HG03571 (cell line): ENCODE measurements around the gene ZNF354C.
A peak's percentile ranks its signal among the peaks of the same experiment; 100 is the strongest.
"Not testable (repeated sequence)": the region's sequence is repeated elsewhere in the genome, so short reads cannot be mapped to it uniquely, and the experiment has no call there.

Source experiments
- ATAC-seq: cut with Tn5 transposase; IDR thresholded peaks from one replicate; pipeline ENCODE4 v1.9.1; 2021; ENCODE audit not compliant: unreplicated experiment

The ZNF354C gene

DNA sequence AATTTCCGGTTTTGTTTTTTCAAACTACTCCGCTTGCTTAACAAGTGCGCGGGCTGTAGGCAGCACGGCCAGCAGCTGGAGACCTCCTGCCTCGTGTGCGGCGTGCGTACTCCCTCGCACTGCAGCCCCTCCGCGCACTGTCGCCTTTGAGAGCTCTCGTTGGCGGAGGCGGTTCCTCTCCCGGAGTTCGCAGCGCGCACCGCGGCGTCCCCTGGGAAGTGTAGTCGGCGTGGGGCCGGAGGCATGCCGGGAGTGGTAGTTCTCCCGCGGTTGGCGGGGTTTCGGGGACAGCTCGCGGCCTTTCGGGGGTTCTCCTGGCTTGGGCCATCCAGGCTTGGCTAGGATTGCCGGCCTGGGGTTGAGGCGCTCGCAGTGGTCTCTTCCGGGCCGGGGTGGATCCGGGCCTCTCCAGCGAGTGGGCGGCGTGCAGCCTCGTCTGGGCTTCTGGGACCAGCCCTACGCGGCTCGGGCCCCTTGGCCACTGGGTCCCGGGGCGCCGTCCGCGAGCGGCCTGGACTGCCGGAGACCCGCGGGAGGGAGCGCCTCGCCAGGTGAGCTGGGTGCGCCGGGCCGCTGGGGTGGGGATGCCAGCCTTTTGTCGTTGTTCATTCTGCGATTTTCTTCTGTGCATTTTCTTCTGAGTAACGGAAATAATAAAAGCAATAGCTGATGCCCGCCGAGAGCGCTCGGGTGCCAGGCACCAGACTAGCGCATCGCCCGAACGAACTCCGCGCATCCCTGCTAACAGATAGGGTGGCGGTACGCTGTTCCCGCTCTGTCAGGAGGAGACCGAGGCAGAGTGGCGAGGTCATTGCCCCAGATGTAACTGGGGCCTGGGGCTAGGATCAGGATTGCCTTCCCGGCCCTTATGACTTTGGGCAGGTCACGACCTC is at the start of gene ZNF354C:
ZNF354C (plus strand) TSS at position 258 of the 893 bp plus-strand sequence. CDS start 1,696 bp downstream, outside the sequence.
- peak; percentile 83 for ATAC-seq

DNA sequence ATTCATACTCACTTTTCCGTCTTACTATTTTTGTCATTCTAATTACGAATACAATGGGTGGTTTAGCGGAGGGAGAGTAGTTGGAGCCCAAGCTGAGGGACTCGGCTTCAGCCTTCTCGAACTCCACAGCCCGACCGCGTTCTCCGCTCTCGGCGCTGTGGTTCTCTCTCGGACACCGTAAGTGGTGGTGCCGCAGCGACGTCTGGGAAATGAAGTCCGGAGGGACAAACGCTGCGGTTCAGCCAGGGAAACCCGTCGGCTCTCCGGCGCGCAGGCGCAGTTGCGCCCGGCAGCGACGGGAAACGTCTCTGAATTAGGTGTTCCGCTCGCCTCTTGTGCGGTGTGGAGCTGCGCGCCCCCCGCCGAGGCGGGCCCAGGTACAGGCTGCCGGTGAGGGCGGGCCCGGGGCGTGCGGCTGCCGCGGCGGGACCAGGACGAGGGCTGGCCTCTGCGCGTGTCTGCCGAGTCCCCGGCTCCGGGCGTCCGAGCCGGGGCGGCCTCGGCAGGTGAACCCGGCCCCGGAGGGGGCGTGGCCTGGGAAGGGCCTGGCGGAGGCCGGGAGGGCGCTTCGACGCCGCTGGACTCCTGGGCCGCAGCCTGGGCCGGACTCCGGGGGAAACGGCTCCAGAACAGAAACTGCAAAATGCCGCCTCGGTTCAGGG is 36.5 kb upstream of the ZNF354C start, which contains the start of gene ZNF879:
ZNF879 (plus strand) TSS at position 277 of the 662 bp plus-strand sequence. CDS start 1,201 bp downstream, outside the sequence.
- peak; percentile 88 for ATAC-seq

DNA sequence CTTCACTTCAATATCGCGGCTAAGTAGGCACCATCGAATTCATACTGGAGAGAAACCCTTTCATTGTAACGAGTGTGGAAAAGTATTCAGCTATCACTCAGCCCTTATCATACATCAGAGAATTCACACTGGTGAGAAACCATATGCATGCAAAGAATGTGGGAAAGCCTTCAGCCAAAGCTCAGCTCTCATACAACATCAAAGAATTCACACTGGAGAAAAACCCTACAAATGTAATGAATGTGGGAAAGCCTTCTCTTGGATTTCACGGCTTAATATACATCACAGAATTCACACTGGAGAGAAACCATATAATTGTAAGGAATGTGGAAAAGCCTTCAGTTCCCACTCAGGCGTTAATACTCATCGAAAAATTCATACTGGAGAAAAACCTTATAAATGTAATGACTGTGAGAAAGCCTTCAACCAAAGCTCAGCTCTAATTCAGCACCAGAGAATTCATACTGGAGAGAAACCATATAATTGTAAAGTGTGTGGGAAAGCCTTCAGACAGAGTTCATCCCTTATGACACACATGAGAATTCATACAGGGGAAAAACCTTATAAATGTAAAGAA is 27.1 kb upstream of the ZNF354C start:
- ATAC-seq = no peak

DNA sequence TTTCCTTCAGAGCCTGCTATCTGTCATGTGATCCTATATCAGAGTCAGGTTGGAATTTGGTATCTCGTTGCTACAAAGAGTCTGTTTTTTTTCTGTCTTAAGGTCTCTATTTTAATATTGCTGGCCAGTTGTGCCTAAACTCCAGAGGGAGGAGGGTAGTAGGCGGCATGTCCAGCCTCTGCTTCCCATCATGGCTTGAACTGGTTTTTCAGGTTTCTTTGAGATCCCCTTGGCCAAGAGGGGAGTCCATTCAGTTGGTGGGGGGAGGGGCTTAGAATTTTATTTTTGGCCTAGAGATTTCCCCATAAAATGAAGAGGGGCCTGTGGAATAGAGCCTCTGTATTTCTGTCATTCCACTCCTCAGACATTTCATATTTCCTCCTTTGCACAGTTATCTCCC is 15.4 kb upstream of the ZNF354C start:
- no peak for ATAC-seq

DNA sequence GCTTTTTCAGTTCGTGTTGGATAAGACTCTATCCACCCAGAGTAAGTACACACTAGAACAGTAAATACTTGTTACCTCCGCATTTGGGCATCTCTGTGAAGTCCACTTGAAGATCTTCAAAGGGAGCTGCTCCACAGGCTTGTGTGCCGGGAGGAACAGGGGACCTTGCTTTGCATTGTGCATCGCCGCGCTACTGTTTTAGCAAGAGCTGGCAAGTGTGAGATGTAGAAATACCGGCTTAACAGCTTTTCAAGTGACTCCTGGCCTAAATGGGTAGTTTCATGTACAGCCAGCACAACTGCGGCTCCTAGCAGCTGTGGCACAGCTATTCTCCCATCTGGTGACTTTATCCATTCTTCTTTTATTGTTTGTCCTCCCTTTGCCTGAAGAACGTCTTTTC is 8.4 kb upstream of the ZNF354C start:
- no peak for ATAC-seq

DNA sequence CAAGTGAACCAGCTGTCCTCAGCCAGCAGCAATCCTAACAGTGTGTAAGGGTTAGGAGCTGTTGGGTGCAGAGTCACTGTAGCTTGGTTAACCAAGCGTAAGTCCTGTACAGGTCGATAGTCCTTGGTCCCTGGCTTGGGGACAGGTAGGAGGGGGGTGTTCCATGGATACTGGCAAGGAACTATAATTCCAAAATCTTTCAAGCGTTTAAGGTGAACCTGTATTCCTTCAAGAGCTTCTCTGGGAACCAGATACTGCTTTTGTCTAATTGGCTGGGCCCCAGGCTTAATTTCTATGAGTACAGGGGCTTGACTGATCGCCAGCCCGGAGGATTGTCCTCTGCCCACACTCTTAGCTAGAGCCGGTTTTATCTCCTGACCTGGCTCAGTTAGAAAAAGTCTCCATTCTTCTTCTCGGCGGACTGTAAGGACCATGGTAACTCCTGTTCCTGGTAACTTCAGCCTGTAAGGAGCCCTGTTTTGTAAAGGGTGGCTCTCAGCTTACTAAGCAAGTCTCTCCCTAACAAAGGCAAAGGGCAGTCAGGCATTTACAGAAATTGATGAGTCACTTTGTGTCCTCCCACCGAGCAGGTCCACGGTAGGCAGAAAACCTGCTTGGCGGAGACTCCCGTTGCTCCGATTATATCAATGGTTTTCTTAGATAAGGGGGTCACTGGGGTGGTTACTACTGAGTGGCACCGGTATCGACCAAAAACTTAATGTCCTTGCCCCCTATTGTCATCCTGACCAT is 6.0 kb upstream of the ZNF354C start:
- no peak for ATAC-seq

DNA sequence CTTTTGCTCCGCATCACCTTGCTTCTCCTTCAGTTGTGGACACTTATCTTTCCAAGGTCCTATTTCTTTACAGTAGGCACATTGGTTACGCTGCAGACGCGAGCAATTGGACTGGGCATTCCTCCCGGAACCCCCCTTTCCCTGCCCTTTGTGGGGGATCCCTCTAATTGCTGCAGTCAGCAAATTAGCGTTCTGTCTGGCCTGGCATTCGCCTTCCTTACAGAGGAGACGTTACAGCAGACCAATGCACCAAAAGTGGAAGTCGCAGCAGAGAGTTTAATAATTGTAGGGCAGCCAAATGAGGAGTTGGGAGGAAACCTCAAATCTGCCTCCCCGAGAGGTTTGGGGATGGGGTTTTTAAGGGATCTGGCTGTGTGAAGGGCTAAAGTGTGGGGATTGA is 5.3 kb upstream of the ZNF354C start:
- ATAC-seq = no peak

DNA sequence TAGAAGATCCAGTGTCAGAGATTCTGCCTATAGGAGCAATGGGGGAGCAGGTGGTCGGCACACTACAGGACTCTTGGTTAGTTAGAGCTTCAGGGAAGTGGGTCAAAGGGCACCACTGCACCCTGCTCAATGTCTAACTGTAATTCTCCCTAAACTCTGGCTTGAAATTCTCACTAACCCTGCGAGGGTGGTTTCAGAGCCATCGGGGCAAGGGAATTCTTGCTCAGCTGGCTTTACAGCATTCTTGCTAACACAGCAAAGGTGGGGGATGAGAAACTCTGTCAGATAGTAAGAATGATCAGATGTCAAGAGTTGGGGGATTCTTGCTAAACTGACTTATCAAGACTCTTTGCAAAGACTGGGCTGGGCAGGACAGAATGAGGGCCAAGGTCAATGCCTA is 4.7 kb upstream of the ZNF354C start:
- ATAC-seq = no peak

DNA sequence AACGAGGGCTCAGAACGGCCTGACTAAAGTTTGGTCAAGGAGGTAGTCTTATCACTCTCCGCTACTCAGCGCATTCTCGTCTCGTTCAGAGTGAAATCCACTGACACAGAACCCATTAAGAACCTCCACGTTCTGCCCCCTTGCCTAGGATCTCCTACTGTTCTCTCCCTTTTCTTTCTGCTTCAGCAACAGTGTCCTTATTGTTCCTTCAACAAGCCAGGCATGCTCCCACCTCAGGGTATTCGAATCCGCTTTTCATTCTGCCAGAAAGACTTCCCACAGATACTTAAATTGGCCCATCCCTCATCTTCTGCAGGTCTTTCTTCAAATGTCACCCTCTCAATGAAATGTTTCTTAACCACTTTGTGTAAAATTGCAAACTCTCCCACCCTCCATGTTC is 4.3 kb upstream of the ZNF354C start:
- no peak for ATAC-seq

DNA sequence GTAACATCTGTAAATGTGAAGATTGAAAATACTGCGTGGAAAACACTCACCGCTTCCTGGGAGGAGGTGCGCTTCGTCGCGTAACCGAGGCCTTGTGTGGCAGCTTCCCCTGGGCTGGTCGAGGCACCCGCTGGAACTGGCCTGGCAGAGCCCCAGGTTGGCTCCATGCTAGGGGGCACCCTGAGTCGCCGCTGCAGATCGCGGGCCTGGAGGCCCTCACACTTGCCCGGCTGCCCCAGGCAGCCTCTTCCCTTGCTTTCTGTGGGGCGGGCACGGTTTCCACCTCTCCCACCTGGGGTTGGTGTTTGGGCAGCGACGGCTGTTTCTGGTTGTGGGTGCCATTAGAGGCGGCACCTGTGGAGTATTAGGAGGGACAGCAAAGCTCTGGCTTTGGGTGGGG is 852 bp downstream of the ZNF354C start:
- ATAC-seq = no peak

DNA sequence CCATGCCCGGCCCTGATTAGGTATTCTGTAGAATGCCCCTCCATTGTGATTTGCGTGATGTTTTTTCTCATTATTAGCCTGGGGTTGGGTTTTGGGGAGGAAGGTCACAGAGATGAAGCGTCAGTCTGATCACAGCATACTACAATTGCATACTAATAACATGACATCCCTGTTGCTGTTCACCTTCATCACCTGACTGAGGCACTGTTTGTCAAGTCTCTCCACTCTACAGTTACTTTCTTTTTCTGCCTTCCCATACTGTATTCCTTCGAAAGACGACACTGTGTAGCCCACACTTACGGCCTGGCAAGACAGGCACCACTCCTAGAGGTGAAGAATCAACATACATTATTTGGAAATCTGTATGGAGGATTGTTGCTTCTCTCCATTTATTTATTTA is 5.5 kb downstream of the ZNF354C start:
- no peak for ATAC-seq

DNA sequence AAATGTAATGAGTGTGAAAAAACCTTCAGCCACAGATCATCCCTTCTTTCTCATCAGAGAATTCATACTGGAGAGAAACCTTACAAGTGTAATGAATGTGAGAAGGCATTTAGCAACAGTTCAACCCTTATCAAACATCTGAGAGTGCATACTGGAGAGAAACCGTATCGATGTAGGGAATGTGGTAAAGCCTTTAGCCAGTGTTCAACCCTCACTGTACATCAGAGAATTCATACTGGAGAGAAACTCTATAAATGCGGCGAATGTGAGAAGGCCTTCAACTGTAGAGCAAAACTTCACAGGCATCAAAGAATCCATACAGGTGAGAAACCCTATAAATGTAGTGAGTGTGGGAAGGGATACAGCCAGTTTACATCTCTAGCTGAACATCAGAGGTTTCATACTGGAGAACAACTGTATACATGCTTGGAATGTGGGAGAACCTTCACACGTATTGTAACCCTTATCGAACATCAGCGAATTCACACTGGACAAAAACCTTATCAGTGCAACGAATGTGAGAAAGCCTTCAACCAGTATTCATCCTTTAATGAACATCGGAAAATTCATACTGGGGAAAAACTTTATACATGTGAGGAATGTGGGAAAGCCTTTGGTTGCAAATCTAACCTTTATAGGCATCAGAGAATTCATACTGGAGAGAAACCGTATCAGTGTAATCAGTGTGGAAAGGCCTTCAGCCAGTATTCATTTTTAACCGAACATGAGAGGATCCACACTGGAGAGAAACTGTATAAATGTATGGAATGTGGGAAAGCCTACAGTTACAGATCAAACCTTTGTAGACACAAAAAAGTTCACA is 19.2 kb downstream of the ZNF354C start:
- no peak for ATAC-seq

DNA sequence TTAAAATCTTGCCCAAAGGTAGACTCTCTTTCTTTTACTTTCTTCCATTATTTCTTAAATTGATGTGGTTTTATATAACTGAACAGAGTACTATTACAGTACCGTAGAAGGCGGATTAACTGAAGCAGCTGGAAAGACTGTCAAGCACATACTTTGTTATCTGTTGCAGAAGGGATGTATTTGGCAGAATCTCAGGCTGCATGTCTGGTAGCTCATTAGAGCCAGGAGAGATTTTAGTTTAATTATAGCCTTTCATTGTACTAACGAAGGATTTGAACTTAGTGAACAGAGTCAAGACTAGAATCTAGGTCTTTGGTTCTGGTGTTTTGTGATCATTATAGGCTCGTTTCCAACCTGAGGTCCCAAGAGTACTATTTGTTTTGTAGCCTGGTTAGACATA is 20.6 kb downstream of the ZNF354C start:
- no peak for ATAC-seq

DNA sequence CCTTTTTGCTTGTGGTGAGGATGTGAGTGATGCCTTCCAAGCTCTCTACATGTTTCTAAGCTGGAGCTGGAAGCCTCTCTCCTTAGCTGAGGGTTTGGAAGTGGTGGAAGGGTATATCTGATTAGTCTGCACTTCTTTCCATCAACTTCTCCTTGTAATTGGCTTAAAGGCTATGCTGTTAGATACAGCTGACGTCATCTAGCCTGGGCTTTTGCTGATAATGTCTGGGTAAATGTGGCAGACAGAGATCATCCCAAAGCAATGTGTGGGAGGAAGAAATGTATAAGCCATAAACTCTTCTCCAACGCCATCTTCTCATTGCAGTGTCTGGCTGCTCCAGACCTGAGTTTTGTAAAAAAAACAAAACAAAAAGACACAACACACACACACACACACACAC is 29.3 kb downstream of the ZNF354C start:
- ATAC-seq = no peak

DNA sequence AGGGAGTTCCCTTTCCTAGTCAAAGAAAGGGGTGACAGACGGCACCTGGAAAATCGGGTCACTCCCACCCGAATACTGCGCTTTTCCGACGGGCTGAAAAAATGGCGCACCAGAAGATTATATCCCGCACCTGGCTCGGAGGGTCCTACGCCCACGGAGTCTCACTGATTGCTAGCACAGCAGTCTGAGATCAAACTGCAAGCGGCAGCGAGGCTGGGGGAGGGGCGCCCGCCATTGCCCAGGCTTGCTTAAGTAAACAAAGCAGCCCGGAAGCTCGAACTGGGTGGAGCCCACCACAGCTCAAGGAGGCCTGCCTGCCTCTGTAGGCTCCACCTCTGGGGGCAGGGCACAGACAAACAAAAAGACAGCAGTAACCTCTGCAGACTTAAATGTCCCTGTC is 41.1 kb downstream of the ZNF354C start:
- not testable (repeated sequence) for ATAC-seq

DNA sequence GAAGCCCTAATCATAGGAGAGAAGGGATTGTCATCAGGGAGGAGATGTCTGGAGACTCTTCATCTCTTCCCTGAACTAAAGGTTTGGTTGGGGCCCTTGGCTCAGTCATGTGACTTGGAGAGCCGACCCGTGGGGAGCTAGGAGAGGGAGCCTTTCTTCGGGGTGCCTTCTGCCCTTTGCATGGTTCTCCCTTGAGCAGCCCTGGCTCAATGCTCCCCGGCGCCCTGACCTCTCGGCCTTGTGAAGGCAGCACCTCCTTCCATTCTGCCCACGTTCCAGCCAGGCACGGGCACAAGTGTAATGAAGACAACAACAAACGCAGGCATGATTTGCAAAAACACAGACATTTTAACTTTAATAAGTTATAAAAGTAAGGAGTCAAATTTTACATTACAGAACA is 50.4 kb downstream of the ZNF354C start:
- no peak for ATAC-seq

DNA sequence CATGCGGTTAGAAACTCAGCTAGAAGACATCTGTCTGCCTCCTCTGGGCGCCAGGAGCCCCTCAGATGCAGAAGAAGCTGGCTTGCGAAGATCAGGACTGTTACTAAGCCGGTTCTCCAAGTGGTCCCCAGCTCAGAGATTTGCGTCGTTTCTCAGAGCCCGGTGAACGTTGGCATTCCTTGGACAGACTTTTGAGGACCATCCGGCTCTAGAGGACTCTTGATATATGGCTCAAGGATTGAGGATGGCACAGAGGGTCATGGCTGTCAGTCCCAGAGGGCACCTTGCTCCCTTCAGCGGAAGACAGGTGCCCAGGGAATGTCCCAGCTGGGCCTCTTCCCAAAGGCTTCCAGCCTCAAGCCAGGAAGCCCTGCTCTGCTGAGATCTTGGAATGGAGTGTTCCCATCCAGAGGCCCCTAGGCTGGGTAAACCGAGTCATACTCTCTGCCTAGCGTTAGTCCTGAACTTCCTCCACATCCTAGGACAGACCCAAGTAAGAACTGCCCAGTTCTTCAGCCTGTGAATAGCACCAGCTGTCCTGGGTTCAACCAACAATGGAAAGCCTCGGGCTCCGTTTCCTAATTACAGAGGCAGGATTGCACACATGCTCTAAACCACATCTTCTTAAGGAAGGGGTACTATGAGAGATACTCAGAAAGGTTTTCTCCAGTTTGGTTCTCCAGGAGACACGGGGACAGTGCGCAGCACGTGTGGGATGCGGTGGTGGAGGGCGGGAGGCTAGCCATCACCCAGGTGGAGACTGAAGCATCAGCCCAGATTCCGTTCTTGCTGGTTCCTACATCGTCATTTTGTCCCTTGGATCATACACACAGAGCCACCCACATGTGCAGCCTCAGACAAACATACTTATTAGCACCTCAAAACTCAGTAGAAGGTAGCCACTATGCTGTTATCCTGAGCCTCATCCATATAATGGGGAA is 51.4 kb downstream of the ZNF354C start:
- no peak for ATAC-seq

DNA sequence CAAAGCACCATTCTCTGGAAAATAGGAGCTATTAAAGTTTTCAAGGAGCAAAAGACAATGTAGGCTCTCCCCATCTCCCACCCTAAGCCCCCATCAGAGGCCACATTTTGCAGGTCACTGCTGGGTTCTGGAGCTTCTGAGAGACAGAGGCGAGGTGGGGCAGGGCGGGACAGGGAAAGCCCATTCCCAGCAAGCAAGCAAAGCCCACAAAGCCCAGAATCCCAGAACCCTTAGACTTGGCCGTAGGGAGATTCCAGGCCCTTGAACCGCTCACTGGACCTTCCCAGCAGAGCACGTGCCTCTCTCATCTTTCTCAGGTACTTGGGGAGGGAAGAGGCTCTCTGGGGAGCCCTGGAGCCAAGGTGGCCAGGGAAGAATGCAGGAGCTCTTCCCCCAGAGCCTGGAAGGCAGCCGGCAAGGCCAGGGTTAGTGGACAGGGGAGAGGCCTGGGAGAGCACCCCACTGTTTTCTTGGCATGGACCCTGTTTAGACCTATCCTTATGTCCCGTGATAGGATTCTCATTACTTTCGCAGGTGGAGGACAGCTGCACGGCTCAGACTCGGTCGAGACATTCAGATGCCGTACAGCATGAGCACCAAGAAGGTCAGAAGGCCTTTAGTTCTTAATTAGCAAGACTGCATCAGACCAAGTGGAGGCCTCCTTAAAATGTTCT is 52.4 kb downstream of the ZNF354C start:
- ATAC-seq = no peak

DNA sequence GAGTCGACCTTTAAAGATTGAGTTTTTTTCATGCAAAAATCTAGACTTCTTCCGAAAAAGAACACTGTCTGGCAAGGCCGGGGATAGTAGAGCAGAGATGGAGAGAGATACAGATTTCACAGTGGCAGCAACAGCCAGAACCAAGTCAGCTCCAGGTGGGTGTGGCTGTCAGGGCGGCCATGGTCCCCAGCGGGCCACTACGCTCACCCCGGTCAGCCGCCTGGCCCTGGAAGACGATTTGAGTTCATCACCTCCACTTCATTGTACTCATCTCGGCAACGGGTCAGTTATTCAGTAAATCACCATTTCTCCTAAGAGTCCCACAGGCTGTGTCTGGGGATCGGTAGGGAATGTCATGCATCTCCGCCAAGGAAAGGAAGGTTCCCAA is 53.0 kb downstream of the ZNF354C start:
- no peak for ATAC-seq
